Mammary epithelial cell (primary cell): ENCODE data around the gene RPP14.

ENCODE experiments used
- EZH2 ChIP-seq: IDR thresholded peaks from 2 replicates; pipeline ENCODE4 v1.6.1; 2012; ENCODE audit warnings: low read length, inconsistent platforms, borderline replicate concordance
- TF ChIP-seq, protein P1 (sequence below), 2 donors: IDR thresholded peaks in 1 of 2; conservative IDR thresholded peaks in 1 of 2; 2 replicates each; pipeline ENCODE4 v1.5.1; 2011 to 2012; ENCODE audit warnings: inconsistent platforms in 2 of 2, low read length in 2 of 2, mild to moderate bottlenecking in 2 of 2, control low read depth in 1 of 2, low read depth in 1 of 2; ENCODE audit not compliant: insufficient read depth in 1 of 2; ENCODE audit errors: extremely low read depth in 1 of 2

DNA sequence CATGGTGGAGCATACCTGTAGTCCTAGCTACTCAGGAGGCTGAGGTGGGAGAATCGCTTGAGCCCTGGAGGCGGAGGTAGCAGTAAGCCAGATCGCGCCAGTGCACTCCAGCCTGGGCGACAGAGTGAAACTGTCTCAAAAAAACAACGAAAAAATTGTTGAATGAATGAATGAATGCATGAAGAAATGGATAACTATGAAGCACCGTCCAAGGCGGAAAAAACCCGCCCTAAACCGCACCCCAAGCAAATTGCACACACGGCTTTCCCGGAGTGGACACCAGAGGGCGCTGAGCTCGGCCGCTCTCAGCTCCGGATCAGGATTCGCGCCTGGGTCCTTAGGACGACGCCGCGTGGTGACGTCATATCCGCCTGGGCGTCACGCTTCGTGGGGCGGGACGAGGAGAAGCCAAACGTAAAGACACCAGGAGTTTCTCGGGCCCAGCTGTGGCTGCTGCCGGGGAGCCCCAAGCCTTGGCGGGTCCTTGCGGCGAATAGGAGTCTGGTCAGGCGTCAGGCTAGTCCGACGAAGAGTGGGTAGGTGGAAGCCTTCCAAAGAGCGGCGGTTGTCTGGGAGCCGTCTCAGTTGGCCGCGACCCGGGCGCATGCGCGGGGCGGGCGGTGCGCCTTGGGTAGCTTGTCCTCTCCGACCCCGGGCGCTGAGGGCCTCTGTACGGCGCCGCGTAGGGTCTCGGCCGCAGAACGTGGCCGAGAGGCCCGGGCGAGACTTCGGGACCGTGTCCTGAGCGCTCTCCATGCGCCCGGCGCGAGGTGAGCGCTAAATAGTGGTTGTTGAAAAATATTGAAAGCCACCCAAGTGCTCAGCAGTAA, at the start of gene RPP14, which contains the start of gene HTD2:
- TF ChIP-seq EZH2 = no peak
- TF ChIP-seq, protein P1, sequence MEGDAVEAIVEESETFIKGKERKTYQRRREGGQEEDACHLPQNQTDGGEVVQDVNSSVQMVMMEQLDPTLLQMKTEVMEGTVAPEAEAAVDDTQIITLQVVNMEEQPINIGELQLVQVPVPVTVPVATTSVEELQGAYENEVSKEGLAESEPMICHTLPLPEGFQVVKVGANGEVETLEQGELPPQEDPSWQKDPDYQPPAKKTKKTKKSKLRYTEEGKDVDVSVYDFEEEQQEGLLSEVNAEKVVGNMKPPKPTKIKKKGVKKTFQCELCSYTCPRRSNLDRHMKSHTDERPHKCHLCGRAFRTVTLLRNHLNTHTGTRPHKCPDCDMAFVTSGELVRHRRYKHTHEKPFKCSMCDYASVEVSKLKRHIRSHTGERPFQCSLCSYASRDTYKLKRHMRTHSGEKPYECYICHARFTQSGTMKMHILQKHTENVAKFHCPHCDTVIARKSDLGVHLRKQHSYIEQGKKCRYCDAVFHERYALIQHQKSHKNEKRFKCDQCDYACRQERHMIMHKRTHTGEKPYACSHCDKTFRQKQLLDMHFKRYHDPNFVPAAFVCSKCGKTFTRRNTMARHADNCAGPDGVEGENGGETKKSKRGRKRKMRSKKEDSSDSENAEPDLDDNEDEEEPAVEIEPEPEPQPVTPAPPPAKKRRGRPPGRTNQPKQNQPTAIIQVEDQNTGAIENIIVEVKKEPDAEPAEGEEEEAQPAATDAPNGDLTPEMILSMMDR (conservative IDR thresholded peaks at IDR 0.05 in 1 of 2, IDR thresholded peaks at IDR 0.05 in 1 of 2; ENCODE audit: extremely low read depth in 1 of 2, insufficient read depth in 1 of 2, low read depth in 1 of 2, low read length in 2 of 2) = peak; percentile 93 to 98
